Measurements from ENCODE around the gene ARPC1B. TPM values are rescaled to one million over a fixed set of nuclear protein-coding genes. Genes with fewer than 3 reads are reported as not detected.
"Not testable (repeated sequence)": the region's sequence is repeated elsewhere in the genome, so short reads cannot be mapped to it uniquely, and the experiment has no call there.

Gene ARPC1B
- total RNA-seq, 3 donors from 2014 or later (not counting 1 experiment from before 2014, with no cell fraction given), result 161 to 184 (median 179) TPM

DNA sequence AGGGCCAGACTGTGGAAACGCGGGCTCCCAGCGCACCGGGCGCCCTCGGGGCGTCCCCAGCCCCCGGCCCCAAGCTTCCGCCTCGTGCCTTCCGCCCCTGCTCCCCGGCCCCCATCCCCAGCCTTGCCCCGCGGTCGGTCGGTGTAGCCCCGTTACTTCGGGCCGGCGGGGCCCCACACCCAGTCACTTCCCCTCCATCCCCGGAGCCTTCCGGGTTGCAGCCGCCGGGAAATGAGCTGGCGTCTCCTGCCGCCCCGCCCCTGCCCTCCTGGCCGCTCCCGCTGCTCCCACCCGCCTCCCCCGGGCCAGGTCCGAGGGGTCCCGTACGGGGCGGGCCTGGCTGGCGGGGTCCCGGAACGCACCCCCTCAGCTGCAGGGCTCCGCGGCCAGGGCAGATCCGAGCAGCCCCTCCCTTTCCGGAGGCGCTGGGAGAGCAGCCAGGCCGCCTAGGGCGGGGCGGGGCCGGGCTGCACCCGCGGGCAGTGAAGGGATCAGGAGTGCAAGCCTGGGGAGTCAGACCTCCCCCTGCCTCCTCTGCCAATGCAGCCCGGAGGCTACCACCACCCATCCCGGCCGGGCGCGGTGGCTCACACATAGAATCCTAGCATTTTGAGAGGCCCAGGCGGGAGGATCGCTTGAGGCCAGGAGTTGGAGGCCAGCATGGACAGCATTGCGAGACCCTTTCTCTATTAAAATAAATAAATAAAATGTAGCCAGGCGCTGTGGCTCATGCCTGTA, 709 bp downstream of the ARPC1B start:
- Mint-ChIP-seq H3K27ac (peak overlapping the region; percentile 86 to 97), H3K4me3 (peak overlapping the region; percentile 84), H3K4me1 (peaks cover 26 to 34% of the 10 kb centered on the region in 2 donors), H3K9me3 (no peaks in the 10 kb centered on the region), H3K36me3 (no peaks in the 10 kb centered on the region), H3K27me3 (ENCODE audit: low read depth in 2 of 2) (no peaks in the 10 kb centered on the region)
- H3K4me1 ChIP-seq (ENCODE audit: control insufficient read depth, insufficient read depth, low read length), result peaks cover 49% of the 10 kb centered on the region
- ATAC-seq (peak; percentile 27 to 46 (median 31)), DNase-seq (peak; percentile 54 to 77)
- WGBS (ENCODE audit: insufficient coverage), result 5% methylated on average over 58 of the region's 58 CpGs
- peak overlapping the region; percentile 76 for H3K4me3 ChIP-seq (ENCODE audit: low read length)
- TF ChIP-seq, protein P1, sequence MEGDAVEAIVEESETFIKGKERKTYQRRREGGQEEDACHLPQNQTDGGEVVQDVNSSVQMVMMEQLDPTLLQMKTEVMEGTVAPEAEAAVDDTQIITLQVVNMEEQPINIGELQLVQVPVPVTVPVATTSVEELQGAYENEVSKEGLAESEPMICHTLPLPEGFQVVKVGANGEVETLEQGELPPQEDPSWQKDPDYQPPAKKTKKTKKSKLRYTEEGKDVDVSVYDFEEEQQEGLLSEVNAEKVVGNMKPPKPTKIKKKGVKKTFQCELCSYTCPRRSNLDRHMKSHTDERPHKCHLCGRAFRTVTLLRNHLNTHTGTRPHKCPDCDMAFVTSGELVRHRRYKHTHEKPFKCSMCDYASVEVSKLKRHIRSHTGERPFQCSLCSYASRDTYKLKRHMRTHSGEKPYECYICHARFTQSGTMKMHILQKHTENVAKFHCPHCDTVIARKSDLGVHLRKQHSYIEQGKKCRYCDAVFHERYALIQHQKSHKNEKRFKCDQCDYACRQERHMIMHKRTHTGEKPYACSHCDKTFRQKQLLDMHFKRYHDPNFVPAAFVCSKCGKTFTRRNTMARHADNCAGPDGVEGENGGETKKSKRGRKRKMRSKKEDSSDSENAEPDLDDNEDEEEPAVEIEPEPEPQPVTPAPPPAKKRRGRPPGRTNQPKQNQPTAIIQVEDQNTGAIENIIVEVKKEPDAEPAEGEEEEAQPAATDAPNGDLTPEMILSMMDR (IDR thresholded peaks at IDR 0.05), result no peak
- H3K27me3 ChIP-seq (ENCODE audit: control insufficient read depth, insufficient read depth, low read length), result no peaks in the 10 kb centered on the region
- H3K36me3 ChIP-seq (ENCODE audit: control insufficient read depth, insufficient read depth, low read length), result peaks cover 6% of the 10 kb centered on the region
- no peaks in the 10 kb centered on the region for H3K9me3 ChIP-seq (ENCODE audit: control insufficient read depth, insufficient read depth, low read length)
- peak overlapping the region; percentile 71 for H3K27ac ChIP-seq (ENCODE audit: low read length)
- intact Hi-C loops (cut with micrococcal nuclease), result loop anchor here (10.0 kb wide), 1 partner anchor 130 kb away; the partner anchor contains the start of genes ZKSCAN5 and ZNF394

DNA sequence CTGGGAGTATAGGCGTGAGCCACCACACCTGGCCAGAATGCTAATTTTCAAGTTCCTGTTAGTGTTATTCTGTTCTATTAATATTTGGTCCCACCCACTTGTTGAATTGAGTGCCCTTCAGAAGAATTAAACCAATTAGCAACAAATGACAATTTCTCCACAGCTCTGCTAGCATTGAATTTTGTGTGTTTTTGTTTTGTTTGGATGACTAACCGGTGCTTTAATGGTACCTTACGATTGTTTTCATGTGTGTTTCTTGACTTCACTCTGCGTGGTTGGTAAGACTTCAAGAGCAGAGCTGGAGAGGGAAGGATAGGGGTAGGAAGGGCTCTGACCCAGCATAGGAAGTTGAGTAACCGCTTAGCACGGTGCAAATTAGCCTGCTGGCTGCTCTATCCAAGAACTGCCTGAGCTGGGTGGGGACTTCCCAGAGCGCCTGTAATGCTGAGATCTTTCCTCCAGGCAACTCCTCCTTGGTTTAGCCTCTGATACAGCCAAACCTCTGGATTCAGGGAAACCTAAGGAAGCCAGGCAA, 4.6 kb downstream of the ARPC1B start:
- H3K4me1 ChIP-seq (ENCODE audit: control insufficient read depth, insufficient read depth, low read length), result peaks cover 82% of the 10 kb centered on the region
- H3K27ac Mint-ChIP-seq, result peak overlapping the region; percentile 97
- H3K36me3 Mint-ChIP-seq, result no peaks in the 10 kb centered on the region
- TF ChIP-seq, protein P1 (IDR thresholded peaks at IDR 0.05), result no peak
- H3K4me3 Mint-ChIP-seq, result peak overlapping the region; percentile 87
- H3K9me3 ChIP-seq (ENCODE audit: control insufficient read depth, insufficient read depth, low read length), result no peaks in the 10 kb centered on the region
- ATAC-seq, result peak in 2 of 3 donors; percentile 25 to 42
- H3K9me3 Mint-ChIP-seq, result no peaks in the 10 kb centered on the region
- peaks cover 43 to 52% of the 10 kb centered on the region in 2 donors for H3K4me1 Mint-ChIP-seq
- intact Hi-C loops (cut with micrococcal nuclease), result loop anchor here (10.0 kb wide), 1 partner anchor 126 kb away; the partner anchor contains the start of genes ZKSCAN5 and ZNF394
- peak overlapping the region; percentile 100 for H3K27ac ChIP-seq (ENCODE audit: low read length)
- H3K27me3 ChIP-seq (ENCODE audit: control insufficient read depth, insufficient read depth, low read length), result no peaks in the 10 kb centered on the region
- peaks cover 16% of the 10 kb centered on the region for H3K36me3 ChIP-seq (ENCODE audit: control insufficient read depth, insufficient read depth, low read length)
- peak; percentile 47 to 84 for DNase-seq
- no peaks in the 10 kb centered on the region for H3K27me3 Mint-ChIP-seq (ENCODE audit: low read depth in 2 of 2)
- WGBS (ENCODE audit: insufficient coverage), result 17% methylated on average over 7 of the region's 7 CpGs
- H3K4me3 ChIP-seq (ENCODE audit: low read length), result no peak overlapping the region

DNA sequence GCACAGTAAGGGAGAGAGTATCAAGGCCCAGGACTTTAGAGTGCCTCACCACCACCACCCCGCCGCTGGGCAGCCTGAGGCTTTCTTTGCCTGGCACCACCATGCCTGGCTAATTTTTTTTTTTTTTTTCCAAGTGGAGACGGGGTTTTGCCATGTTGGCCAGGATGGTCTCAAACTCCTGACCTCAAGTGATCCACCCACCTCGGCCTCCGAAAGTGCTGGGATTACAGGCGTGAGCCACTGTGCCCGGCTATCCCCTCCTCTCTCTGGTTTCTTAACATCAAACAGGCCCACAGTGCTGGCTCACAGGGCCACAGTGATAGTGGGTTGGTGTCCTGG, 5.1 kb downstream of the ARPC1B start:
- DNase-seq, result not testable (repeated sequence)

More for the DNA sequence above, 5.1 kb downstream of the ARPC1B start:
- not testable (repeated sequence) for H3K9me3 ChIP-seq (ENCODE audit: control insufficient read depth, insufficient read depth, low read length); H3K9me3 Mint-ChIP-seq; H3K27me3 Mint-ChIP-seq (ENCODE audit: low read depth in 2 of 2); H3K36me3 Mint-ChIP-seq; H3K27me3 ChIP-seq (ENCODE audit: control insufficient read depth, insufficient read depth, low read length)
- peak overlapping the region; percentile 87 for H3K4me3 Mint-ChIP-seq
- 29% methylated on average over 6 of the region's 7 CpGs for WGBS (ENCODE audit: insufficient coverage)
- Histone ChIP-seq H3K36me3 (ENCODE audit: control insufficient read depth, insufficient read depth, low read length) (peaks cover 16% of the 10 kb centered on the region), H3K27ac (ENCODE audit: low read length) (peak overlapping the region; percentile 100), H3K4me3 (ENCODE audit: low read length) (peak overlapping the region; percentile 24), H3K4me1 (ENCODE audit: control insufficient read depth, insufficient read depth, low read length) (peaks cover 87% of the 10 kb centered on the region)
- H3K27ac Mint-ChIP-seq, result peak overlapping the region; percentile 97
- peaks cover 44 to 58% of the 10 kb centered on the region in 2 donors for H3K4me1 Mint-ChIP-seq
- peak in 1 of 3 donors; percentile 14 for ATAC-seq
- intact Hi-C loops (cut with micrococcal nuclease), result loop anchor here (10.0 kb wide), 1 partner anchor 125 kb away; the partner anchor contains the start of genes ZKSCAN5 and ZNF394

Data from natural killer cell (primary cell).